Neural cell (in vitro differentiated cells): Measurements from ENCODE around the gene GUCY2F.

Source experiments
- CTCF ChIP-seq: fragments of 450-650 bp; IDR thresholded peaks from 2 replicates; pipeline ENCODE4 v1.5.1; 2014; ENCODE audit warnings: antibody characterized with exemption, mild to moderate bottlenecking, moderate library complexity; ENCODE audit not compliant: poor library complexity, severe bottlenecking
- EP300 ChIP-seq: fragments of 450-650 bp; conservative IDR thresholded peaks from 2 replicates; pipeline ENCODE4 v1.6.1; 2014; ENCODE audit warnings: antibody characterized with exemption, mild to moderate bottlenecking, moderate library complexity; ENCODE audit not compliant: poor library complexity, severe bottlenecking
- EZH2 ChIP-seq: fragments of 200-600, 300-800 bp; shearing (Covaris generic), sonication (generic); IDR thresholded peaks from 2 replicates; pipeline ENCODE4 v1.6.1; 2014; ENCODE audit warnings: antibody characterized with exemption, low read length, borderline replicate concordance, mild to moderate bottlenecking; ENCODE audit not compliant: insufficient read depth, poor library complexity, severe bottlenecking
- POLR2AphosphoS5 ChIP-seq: IDR thresholded peaks from 2 replicates; pipeline ENCODE4 v1.6.1; 2012
- RAD21 ChIP-seq: fragments of 450-650 bp; conservative IDR thresholded peaks from 2 replicates; pipeline ENCODE4 v1.6.1; 2014; ENCODE audit warnings: antibody characterized with exemption, mild to moderate bottlenecking, moderate library complexity
- REST ChIP-seq: IDR thresholded peaks from 2 replicates; pipeline ENCODE4 v1.6.1; 2012; ENCODE audit warnings: borderline replicate concordance
- SMC3 ChIP-seq: fragments of 450-650 bp; conservative IDR thresholded peaks from 2 replicates; pipeline ENCODE4 v1.6.1; 2014; ENCODE audit warnings: antibody characterized with exemption, mild to moderate bottlenecking, moderate library complexity; ENCODE audit not compliant: poor library complexity
- TAF1 ChIP-seq: IDR thresholded peaks from 2 replicates; pipeline ENCODE4 v1.6.1; 2012; ENCODE audit warnings: low read depth

- no peak for TF ChIP-seq EZH2
- TF ChIP-seq SMC3: no peak
- TF ChIP-seq CTCF: no peak
- no peak for TF ChIP-seq REST
- TF ChIP-seq POLR2AphosphoS5: no peak
- TF ChIP-seq EP300: no peak
- TF ChIP-seq TAF1: no peak
- TF ChIP-seq RAD21: no peak
Measured at GRCh38 chrX:109481986-109482385, at the start of gene GUCY2F.
